ENCODE measurements around the gene LGI4. TPM values are rescaled to one million over a fixed set of nuclear protein-coding genes. Genes with fewer than 3 reads are reported as not detected.

Gene LGI4
- total RNA-seq, 2 experiments from 2014 or later: 0.66 to 0.67 TPM

- Mint-ChIP-seq H3K27me3 (peaks cover 2% of the 10 kb centered on the region), H3K4me1 (no peaks in the 10 kb centered on the region), H3K4me3 (no peak overlapping the region), H3K36me3 (ENCODE audit: low read depth) (no peaks in the 10 kb centered on the region), H3K9me3 (ENCODE audit: low read depth) (no peaks in the 10 kb centered on the region), H3K27ac (no peak overlapping the region)
- intact Hi-C loops (cut with DNase I, micrococcal nuclease): no loop called here
- ChIA-PET POLR2A (no interaction called here), CTCF (no interaction called here)
- ATAC-seq (no peak), DNase-seq (no peak)
Measured at GRCh38 chr19:35076657-35077056, 58.2 kb downstream of the LGI4 start.

- Mint-ChIP-seq H3K27ac (no peak overlapping the region), H3K27me3 (peaks cover 2% of the 10 kb centered on the region), H3K9me3 (ENCODE audit: low read depth) (no peaks in the 10 kb centered on the region), H3K4me1 (no peaks in the 10 kb centered on the region), H3K36me3 (ENCODE audit: low read depth) (no peaks in the 10 kb centered on the region), H3K4me3 (no peak overlapping the region)
- CTCF ChIA-PET: no interaction called here
- POLR2A ChIA-PET: no interaction called here
- DNase-seq (no peak), ATAC-seq (no peak)
- intact Hi-C loops (cut with DNase I, micrococcal nuclease): no loop called here
Measured at GRCh38 chr19:35076026-35076370, 58.9 kb downstream of the LGI4 start.

GRCh38 chr19:35075202-35076025, 59.4 kb downstream of the LGI4 start:
- ATAC-seq: no peak
- H3K27ac Mint-ChIP-seq: no peak overlapping the region
- no peaks in the 10 kb centered on the region for H3K4me1 Mint-ChIP-seq
- H3K4me3 Mint-ChIP-seq: no peak overlapping the region
- H3K27me3 Mint-ChIP-seq: peaks cover 2% of the 10 kb centered on the region
- H3K9me3 Mint-ChIP-seq (ENCODE audit: low read depth): peaks cover 2% of the 10 kb centered on the region
- POLR2A ChIA-PET: no interaction called here
- no peak for DNase-seq
- H3K36me3 Mint-ChIP-seq (ENCODE audit: low read depth): no peaks in the 10 kb centered on the region
- CTCF ChIA-PET: no interaction called here
- intact Hi-C loops (cut with DNase I, micrococcal nuclease): no loop called here

Other genes with a start within 250 kb of the LGI4 start
- gene ZNF30, start 208.2 kb downstream of the LGI4 start, total RNA-seq: 1 to 10 TPM; 5.7 to 6.2 TPM
- 1 to 10 TPM; 5.6 to 5.7 TPM for gene ZNF792, start 170.8 kb downstream of the LGI4 start, total RNA-seq
- 100 to 1,000 TPM; 185 to 227 TPM for gene GRAMD1A, start 134.7 kb downstream of the LGI4 start, total RNA-seq
- 1 to 10 TPM; 1.3 to 1.6 TPM for gene SCN1B, start 104.6 kb downstream of the LGI4 start, total RNA-seq
- gene HPN, start 93.3 kb downstream of the LGI4 start, total RNA-seq: under 1 TPM in 1 of 2 experiments, not detected in 1; 0.09 TPM
- not detected for gene FXYD3, start 19.2 kb downstream of the LGI4 start, total RNA-seq
- gene FXYD1, start 3.8 kb upstream of the LGI4 start, total RNA-seq: 1 to 10 TPM; 1.9 to 2.4 TPM
- gene FXYD7, start 8.2 kb upstream of the LGI4 start, total RNA-seq: under 1 TPM; 0.41 to 0.46 TPM
- 100 to 1,000 TPM; 261 to 358 TPM for gene FXYD5, start 19.7 kb upstream of the LGI4 start, total RNA-seq
- not detected for gene FAM187B, start 93.7 kb upstream of the LGI4 start, total RNA-seq
- 10 to 100 TPM; 10.0 to 12.2 TPM for gene LSR, start 113.9 kb upstream of the LGI4 start, total RNA-seq
- gene USF2, start 133.9 kb upstream of the LGI4 start, total RNA-seq: 100 to 1,000 TPM; 116 to 154 TPM
- gene HAMP, start 147.5 kb upstream of the LGI4 start, total RNA-seq: under 1 TPM; 0.25 to 0.30 TPM
- gene MAG, start 157.1 kb upstream of the LGI4 start, total RNA-seq: under 1 TPM; 0.19 to 0.34 TPM
- gene CD22, start 194.1 kb upstream of the LGI4 start, total RNA-seq: 1 to 10 TPM; 3.5 to 4.1 TPM
- under 1 TPM; 0.23 to 0.35 TPM for gene FFAR1, start 212.8 kb upstream of the LGI4 start, total RNA-seq
- 1 to 10 TPM; 2.4 to 3.1 TPM for gene FFAR3, start 223.4 kb upstream of the LGI4 start, total RNA-seq
- gene GPR42, start 236.0 kb upstream of the LGI4 start, total RNA-seq: 1 to 10 TPM in 1 of 2 experiments, under 1 TPM in 1; 0.54 to 1.1 TPM

All from activated CD4-positive, alpha-beta T cell treated with anti-CD3 and anti-CD28 coated beads for 36 hours (primary cell).